ENCODE measurements around the gene ESRRA.
"Not testable (repeated sequence)": the region's sequence is repeated elsewhere in the genome, so short reads cannot be mapped to it uniquely, and the experiment has no call there.

ESRRA gene

GRCh38 chr11:64292460-64293254, 12.7 kb upstream of the ESRRA start:
- no peak for DNase-seq (ENCODE audit: low spot score)

GRCh38 chr11:64294774-64295173, 10.6 kb upstream of the ESRRA start:
- no peak for DNase-seq (ENCODE audit: low spot score)

- DNase-seq (ENCODE audit: low spot score) = no peak
These were observed 9.6 kb upstream of the ESRRA start for GRCh38 chr11:64295760-64296159.

- no peak for DNase-seq (ENCODE audit: low spot score)
These were observed 9.1 kb upstream of the ESRRA start for GRCh38 chr11:64296236-64296635.

GRCh38 chr11:64296830-64297698, 8.3 kb upstream of the ESRRA start:
- no peak for DNase-seq (ENCODE audit: low spot score)

- no peak for DNase-seq (ENCODE audit: low spot score)
These were observed 7.5 kb upstream of the ESRRA start for GRCh38 chr11:64297699-64298358.

- DNase-seq (ENCODE audit: low spot score) = peak; percentile 81
These were observed 6.1 kb upstream of the ESRRA start for GRCh38 chr11:64298966-64299846.

- DNase-seq (ENCODE audit: low spot score) = no peak
These were observed 5.3 kb upstream of the ESRRA start, which contains the start of gene CATSPERZ for GRCh38 chr11:64299847-64300648. Gene CATSPERZ, plus strand, starts transcription at chr11:64300358. Its CDS starts 53 bp downstream, at chr11:64300411.

GRCh38 chr11:64303109-64304031, 2.0 kb upstream of the ESRRA start:
- DNase-seq (ENCODE audit: low spot score) = no peak

- DNase-seq (ENCODE audit: low spot score) = no peak
These were observed 1.4 kb upstream of the ESRRA start for GRCh38 chr11:64304032-64304315.

- peak; percentile 92 for DNase-seq (ENCODE audit: low spot score)
These were observed 830 bp upstream of the ESRRA start for GRCh38 chr11:64304316-64305072.

GRCh38 chr11:64305691-64306562, 603 bp downstream of the ESRRA start:
- peak; percentile 77 for DNase-seq (ENCODE audit: low spot score)

GRCh38 chr11:64306563-64306875, 1.2 kb downstream of the ESRRA start:
- DNase-seq (ENCODE audit: low spot score) = no peak

- no peak for DNase-seq (ENCODE audit: low spot score)
These were observed 1.7 kb downstream of the ESRRA start for GRCh38 chr11:64306876-64307622.

GRCh38 chr11:64307795-64308194, 2.5 kb downstream of the ESRRA start:
- not testable (repeated sequence) for DNase-seq (ENCODE audit: low spot score)

GRCh38 chr11:64312947-64313346, 7.6 kb downstream of the ESRRA start:
- DNase-seq (ENCODE audit: low spot score) = no peak

- DNase-seq (ENCODE audit: low spot score) = peak; percentile 14
These were observed 8.3 kb downstream of the ESRRA start for GRCh38 chr11:64313491-64314145.
